ENCODE measurements around the gene KCNJ4. TPM values are rescaled to one million over a fixed set of nuclear protein-coding genes. Genes with fewer than 3 reads are reported as not detected.
A peak's percentile ranks its signal among the peaks of the same experiment; 100 is the strongest.

Gene KCNJ4
- total RNA-seq, 1 experiment from 2014 or later: 0.22 TPM

GRCh38 chr22:38461057-38461413 is 6.0 kb upstream of the KCNJ4 start:
- TF ChIP-seq EZH2 (IDR thresholded peaks at IDR 0.05; ENCODE audit: low read depth): no peak
- TF ChIP-seq, protein P1, sequence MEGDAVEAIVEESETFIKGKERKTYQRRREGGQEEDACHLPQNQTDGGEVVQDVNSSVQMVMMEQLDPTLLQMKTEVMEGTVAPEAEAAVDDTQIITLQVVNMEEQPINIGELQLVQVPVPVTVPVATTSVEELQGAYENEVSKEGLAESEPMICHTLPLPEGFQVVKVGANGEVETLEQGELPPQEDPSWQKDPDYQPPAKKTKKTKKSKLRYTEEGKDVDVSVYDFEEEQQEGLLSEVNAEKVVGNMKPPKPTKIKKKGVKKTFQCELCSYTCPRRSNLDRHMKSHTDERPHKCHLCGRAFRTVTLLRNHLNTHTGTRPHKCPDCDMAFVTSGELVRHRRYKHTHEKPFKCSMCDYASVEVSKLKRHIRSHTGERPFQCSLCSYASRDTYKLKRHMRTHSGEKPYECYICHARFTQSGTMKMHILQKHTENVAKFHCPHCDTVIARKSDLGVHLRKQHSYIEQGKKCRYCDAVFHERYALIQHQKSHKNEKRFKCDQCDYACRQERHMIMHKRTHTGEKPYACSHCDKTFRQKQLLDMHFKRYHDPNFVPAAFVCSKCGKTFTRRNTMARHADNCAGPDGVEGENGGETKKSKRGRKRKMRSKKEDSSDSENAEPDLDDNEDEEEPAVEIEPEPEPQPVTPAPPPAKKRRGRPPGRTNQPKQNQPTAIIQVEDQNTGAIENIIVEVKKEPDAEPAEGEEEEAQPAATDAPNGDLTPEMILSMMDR (conservative IDR thresholded peaks at IDR 0.05): no peak
- DNase-seq: no peak
- Histone ChIP-seq H3K27ac (no peak overlapping the region), H2AFZ (no peak overlapping the region), H3K4me1 (replicated peaks; ENCODE audit: insufficient read depth) (peaks cover 8% of the 10 kb centered on the region; the same call in 1 of the 2 replicates), H3F3A (ENCODE audit: insufficient read depth, low read depth) (peaks cover 26% of the 10 kb centered on the region; the same call in 1 of the 2 replicates), H3K79me2 (ENCODE audit: low read depth) (no peaks in the 10 kb centered on the region), H3K4me3 (peak overlapping the region; percentile 20; the same call in 1 of the 2 replicates), H3K4me2 (peak overlapping the region; percentile 70), H3K36me3 (ENCODE audit: low read depth) (no peaks in the 10 kb centered on the region), H3K9me3 (ENCODE audit: insufficient read depth, low read depth) (no peaks in the 10 kb centered on the region), H3K9me2 (ENCODE audit: insufficient read depth) (no peaks in the 10 kb centered on the region), H3K27me3 (ENCODE audit: insufficient read depth, low read depth) (peaks cover 25% of the 10 kb centered on the region), H4K20me1 (ENCODE audit: insufficient read depth) (no peaks in the 10 kb centered on the region; the same call in 1 of the 2 replicates)
- intact Hi-C loops (cut with micrococcal nuclease; ENCODE audit: unreplicated experiment): no loop called here
- CTCF ChIA-PET: interaction anchor here (0.7 kb wide), 1 partner anchor 1549 kb away, joined by 3 read pairs; no protein-coding TSS in a partner anchor
- POLR2A ChIA-PET (ENCODE audit: unreplicated experiment): no interaction called here
- BruUV-seq (replicated peaks): no TSS peak

- Histone ChIP-seq H3K27ac (no peak overlapping the region), H3K4me1 (replicated peaks; ENCODE audit: insufficient read depth) (peaks cover 8% of the 10 kb centered on the region; the same call in 1 of the 2 replicates), H3K4me3 (no peak overlapping the region), H3K79me2 (ENCODE audit: low read depth) (no peaks in the 10 kb centered on the region), H3K9me3 (ENCODE audit: insufficient read depth, low read depth) (no peaks in the 10 kb centered on the region), H2AFZ (no peak overlapping the region), H3K9me2 (ENCODE audit: insufficient read depth) (no peaks in the 10 kb centered on the region), H3F3A (ENCODE audit: insufficient read depth, low read depth) (peaks cover 26% of the 10 kb centered on the region; the same call in 1 of the 2 replicates), H3K4me2 (no peak overlapping the region), H4K20me1 (ENCODE audit: insufficient read depth) (no peaks in the 10 kb centered on the region; the same call in 1 of the 2 replicates), H3K27me3 (ENCODE audit: insufficient read depth, low read depth) (peaks cover 26% of the 10 kb centered on the region), H3K36me3 (ENCODE audit: low read depth) (no peaks in the 10 kb centered on the region)
- no TSS peak for BruUV-seq (replicated peaks)
- intact Hi-C loops (cut with micrococcal nuclease; ENCODE audit: unreplicated experiment): no loop called here
- CTCF ChIA-PET: no interaction called here
- no peak for DNase-seq
- POLR2A ChIA-PET (ENCODE audit: unreplicated experiment): no interaction called here
- TF ChIP-seq EZH2 (IDR thresholded peaks at IDR 0.05; ENCODE audit: low read depth): no peak
Observed at GRCh38 chr22:38460426-38460840, 5.4 kb upstream of the KCNJ4 start.

- CTCF ChIA-PET: no interaction called here
- H3K27ac ChIP-seq: no peak overlapping the region
- H3K9me3 ChIP-seq (ENCODE audit: insufficient read depth, low read depth): no peaks in the 10 kb centered on the region
- H3K79me2 ChIP-seq (ENCODE audit: low read depth): no peaks in the 10 kb centered on the region
- no peak overlapping the region for H3K4me3 ChIP-seq
- H4K20me1 ChIP-seq (ENCODE audit: insufficient read depth): no peaks in the 10 kb centered on the region; the same call in 1 of the 2 replicates
- H3K4me2 ChIP-seq: no peak overlapping the region
- no peak overlapping the region for H2AFZ ChIP-seq
- TF ChIP-seq, protein P1 (conservative IDR thresholded peaks at IDR 0.05): no peak
- no peak for TF ChIP-seq EZH2 (IDR thresholded peaks at IDR 0.05; ENCODE audit: low read depth)
- H3K4me1 ChIP-seq (replicated peaks; ENCODE audit: insufficient read depth): peaks cover 6% of the 10 kb centered on the region; the same call in 1 of the 2 replicates
- H3K36me3 ChIP-seq (ENCODE audit: low read depth): no peaks in the 10 kb centered on the region
- no peak for DNase-seq
- BruUV-seq (replicated peaks): no TSS peak
- H3F3A ChIP-seq (ENCODE audit: insufficient read depth, low read depth): peaks cover 17% of the 10 kb centered on the region; the same call in 1 of the 2 replicates
- peaks cover 49% of the 10 kb centered on the region for H3K27me3 ChIP-seq (ENCODE audit: insufficient read depth, low read depth)
- intact Hi-C loops (cut with micrococcal nuclease; ENCODE audit: unreplicated experiment): no loop called here
- H3K9me2 ChIP-seq (ENCODE audit: insufficient read depth): no peaks in the 10 kb centered on the region
- POLR2A ChIA-PET (ENCODE audit: unreplicated experiment): no interaction called here
Observed at GRCh38 chr22:38456841-38457699, 2.1 kb upstream of the KCNJ4 start.

All from PC-9 (cell line).